ENCODE results near the gene PI4KA.

The PI4KA gene

DNA sequence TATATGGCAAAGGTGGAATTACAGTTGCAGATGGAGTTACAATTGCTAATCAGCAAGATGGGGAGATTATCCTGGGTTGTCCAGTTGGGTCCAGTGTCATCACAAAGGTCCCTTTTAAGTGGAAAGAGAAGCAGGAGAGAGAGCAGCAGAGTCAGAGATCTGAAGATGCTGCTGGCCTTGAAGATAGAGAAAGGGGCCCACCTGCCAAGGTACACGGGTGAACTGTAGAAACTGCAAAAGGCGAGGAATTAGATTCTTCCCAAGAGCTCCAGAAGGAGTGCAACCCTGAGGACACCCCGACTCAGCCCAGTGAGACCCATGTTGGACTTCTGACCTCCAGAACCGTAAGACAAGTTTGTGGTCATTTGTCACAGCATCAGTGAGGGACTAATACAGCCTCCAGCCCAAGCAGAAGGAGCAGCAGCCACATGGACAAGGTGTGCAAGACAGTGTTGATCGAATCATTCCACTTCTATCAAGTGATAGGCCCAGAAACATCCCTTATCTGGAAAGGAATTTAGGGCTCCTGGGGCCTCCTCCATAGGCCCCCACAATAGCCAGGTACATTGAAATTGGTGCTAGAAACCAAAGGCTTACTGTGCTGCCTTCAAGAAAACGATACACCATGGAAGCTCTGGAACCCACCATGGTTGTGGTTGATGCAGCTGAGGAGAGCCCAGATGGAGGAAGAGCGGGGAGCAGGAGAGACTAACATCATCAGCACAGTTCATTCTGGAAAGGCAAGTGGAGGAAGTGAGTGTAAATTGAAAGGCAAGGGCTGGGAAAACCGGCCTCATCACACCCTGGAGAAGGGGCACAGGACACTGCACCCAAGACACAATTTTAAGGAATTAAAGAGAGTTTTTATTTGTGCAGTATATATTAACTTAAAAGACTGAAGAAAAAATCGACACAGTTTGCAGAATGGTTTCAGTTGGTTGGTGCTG, 23.5 kb upstream of the PI4KA start:
- no peak for DNase-seq (ENCODE audit: low spot score)

- DNase-seq (ENCODE audit: low spot score): no peak
Measured at GRCh38 chr22:20881231-20881630, 22.6 kb upstream of the PI4KA start.

- no peak for DNase-seq (ENCODE audit: low spot score)
Measured at GRCh38 chr22:20877715-20878114, 19.1 kb upstream of the PI4KA start.

DNA sequence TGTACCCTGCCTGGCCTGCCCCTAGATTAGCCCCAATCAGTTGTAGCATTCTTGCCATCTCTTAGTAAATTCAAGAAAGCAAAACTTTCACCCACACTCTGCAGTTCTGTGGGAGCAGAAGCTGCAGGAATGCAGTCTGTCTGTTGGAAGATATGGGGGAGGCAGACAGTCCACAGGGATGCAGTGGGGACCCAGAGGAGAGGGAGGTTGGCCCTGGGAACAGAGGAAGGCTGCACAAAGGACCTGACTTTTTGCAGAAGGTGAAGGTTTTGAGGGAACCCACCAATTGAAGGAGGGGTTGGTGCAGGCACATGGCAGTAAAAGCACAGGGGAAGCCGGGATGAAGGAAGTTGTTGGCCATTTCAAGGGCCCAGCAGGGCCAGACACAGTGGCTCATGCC, 16.7 kb upstream of the PI4KA start:
- DNase-seq (ENCODE audit: low spot score): no peak

DNA sequence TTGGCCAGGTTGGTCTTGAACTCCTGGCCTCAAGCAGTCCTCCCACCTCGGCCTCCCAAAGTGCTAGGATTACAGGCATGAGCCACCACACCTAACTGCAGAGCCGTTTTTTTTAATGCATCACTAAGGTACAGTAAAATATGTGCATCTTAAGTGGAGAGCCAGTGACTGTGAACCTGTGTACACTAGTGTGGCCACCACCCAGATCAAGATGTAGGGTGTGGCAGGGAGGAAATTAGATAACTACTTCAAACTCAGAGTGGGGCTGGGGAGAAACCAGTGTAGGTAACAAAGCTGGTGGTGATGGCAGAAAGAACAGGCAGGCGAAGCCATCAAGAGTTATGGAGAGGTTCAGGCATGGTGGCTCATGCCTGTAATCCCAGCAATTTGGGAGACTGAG, 14.6 kb upstream of the PI4KA start:
- DNase-seq (ENCODE audit: low spot score): no peak

- no peak for DNase-seq (ENCODE audit: low spot score)
Measured at GRCh38 chr22:20869234-20869633, 10.6 kb upstream of the PI4KA start.

DNA sequence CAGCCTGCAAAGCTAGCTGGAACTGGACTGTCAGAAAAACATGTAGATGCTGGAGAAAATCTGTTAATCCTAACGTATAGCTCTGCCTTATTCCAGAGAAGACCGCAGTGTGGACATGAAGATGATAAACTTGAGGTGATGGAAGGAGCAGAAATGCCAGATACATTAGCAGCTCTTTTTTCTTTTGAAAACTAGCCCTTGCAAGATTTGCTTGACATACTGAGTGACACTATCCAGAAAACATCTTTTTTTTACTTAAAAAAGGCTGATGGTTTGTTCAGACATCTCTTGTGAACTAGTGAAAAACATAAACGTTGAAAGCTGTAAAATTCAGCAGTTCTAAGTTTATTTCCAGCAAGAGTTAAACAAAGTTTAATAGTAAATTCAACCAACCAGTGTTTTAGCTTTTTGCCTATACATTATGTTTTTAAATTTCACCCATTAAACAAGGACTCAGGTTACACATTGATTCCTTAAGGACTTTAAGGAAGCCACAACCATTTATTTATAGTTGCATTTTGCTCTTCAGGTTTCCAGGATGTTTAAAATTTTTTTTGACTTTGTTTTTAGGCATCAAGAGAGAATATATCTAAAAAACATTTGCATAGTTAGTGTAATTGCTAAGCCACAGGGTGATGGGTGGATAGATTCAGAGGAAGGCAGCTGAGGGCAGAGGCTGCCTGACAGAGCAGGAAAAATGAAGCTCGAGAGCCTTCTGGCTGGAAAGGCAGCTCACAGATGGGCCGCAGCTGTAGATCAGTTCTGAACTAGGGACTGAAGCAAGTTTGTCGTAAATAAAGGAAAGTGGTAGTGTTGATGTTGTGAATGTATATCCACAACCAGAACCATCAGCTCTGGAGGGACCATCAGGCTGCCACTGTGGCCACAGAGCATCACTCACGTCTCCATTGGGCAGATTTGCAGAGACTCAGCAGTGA, 9.7 kb upstream of the PI4KA start:
- no peak for DNase-seq (ENCODE audit: low spot score)

GRCh38 chr22:20867179-20868024, 8.8 kb upstream of the PI4KA start:
- no peak for DNase-seq (ENCODE audit: low spot score)

- DNase-seq (ENCODE audit: low spot score): no peak
Measured at GRCh38 chr22:20866736-20867135, 8.1 kb upstream of the PI4KA start.

GRCh38 chr22:20865875-20866445, 7.3 kb upstream of the PI4KA start:
- no peak for DNase-seq (ENCODE audit: low spot score)

GRCh38 chr22:20865331-20865730, 6.7 kb upstream of the PI4KA start:
- no peak for DNase-seq (ENCODE audit: low spot score)

- DNase-seq (ENCODE audit: low spot score): no peak
Measured at GRCh38 chr22:20864186-20864908, 5.7 kb upstream of the PI4KA start.

- DNase-seq (ENCODE audit: low spot score): no peak
Measured at GRCh38 chr22:20863366-20863765, 4.8 kb upstream of the PI4KA start.

DNA sequence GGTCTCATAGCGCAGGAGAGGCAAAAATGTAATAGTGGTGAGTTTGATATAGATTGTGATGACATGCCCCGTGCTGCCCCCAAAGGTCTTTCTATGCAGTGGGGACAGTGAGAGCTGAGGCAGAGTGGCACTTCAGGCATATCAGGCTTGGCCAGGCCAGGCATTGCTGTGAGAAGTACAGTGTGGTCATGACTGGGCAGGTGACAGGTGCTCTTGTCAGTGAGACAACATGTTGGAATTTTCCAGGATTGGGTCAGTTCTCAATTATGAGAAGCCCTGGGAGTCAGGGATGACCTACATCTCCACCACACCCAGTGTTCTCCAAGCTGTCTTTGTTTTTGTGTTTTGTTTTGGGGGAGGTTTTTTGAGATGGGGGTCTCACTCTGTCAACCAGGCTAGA, 3.9 kb upstream of the PI4KA start:
- DNase-seq (ENCODE audit: low spot score): no peak

GRCh38 chr22:20859615-20860014, 1.0 kb upstream of the PI4KA start:
- no peak for DNase-seq (ENCODE audit: low spot score)

- peak; percentile 88 for DNase-seq (ENCODE audit: low spot score)
Measured at GRCh38 chr22:20857838-20858614, 585 bp downstream of the PI4KA start.

DNA sequence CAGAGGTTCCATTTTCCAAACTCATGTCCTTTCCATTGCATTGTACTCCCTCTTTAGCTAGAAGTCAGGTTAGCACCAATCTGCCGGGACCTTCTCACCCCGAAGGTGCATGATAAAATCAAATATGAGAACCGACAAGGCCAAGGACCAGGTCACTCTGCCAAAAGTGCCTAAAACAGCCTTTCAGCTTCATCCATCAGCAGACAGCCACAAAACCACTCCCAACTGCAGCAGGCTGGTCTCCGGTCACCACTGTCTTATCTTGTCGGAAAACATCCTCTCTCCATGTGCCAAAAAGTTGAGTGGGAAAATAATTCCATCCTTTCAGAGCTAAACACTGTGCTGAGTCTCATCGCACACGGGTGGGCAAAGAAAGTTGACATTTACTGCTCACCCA, 1.4 kb downstream of the PI4KA start:
- DNase-seq (ENCODE audit: low spot score): no peak

DNA sequence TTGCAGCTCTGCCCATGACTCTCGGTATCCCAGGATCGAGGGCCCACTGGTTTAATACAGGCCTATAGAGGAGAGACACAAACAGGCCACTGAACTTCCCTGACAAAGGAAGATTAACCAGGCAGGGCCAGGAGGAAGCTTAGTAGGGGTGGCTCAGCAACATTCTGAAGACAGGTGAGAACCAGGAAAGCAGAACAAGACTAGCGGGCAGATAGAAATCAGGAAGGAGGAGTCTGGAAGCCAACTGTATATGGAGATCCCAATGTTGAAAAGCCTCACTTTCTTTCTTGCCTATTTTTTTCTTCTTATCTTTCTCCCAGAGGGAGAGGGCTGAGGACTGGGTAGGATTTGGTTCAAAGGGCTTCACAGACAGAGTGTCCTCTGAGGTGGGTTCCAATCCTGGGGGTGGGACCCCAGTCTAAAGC, 5.4 kb downstream of the PI4KA start:
- no peak for DNase-seq (ENCODE audit: low spot score)

- DNase-seq (ENCODE audit: low spot score): no peak
Measured at GRCh38 chr22:20852503-20852902, 6.1 kb downstream of the PI4KA start.

- DNase-seq (ENCODE audit: low spot score): no peak
Measured at GRCh38 chr22:20852076-20852475, 6.5 kb downstream of the PI4KA start.

All from CD4-positive, alpha-beta T cell treated with Interleukin-2 at 100 ng/mL for 4 hours (primary cell).